Activated B cell treated with CpG ODN at 0.5 μM for 24 hours (primary cell): ENCODE results near the gene BNIPL. TPM values are rescaled to one million over a fixed set of nuclear protein-coding genes. Genes with fewer than 3 reads are reported as not detected.

ENCODE experiments used
- ATAC-seq: fragments of 200-7000 bp; cut with Tn5 transposase; one replicate; pipeline ENCODE4 v1.10.0; 2021; ENCODE audit warnings: low read depth, mild to moderate bottlenecking, moderate library complexity
- CTCF ChIA-PET: fragments of 350-600 bp; sonication (Branson Sonifier 250); formaldehyde crosslinking; loops from one replicate; lab custom pipeline; 2021; ENCODE audit warnings: antibody characterized with exemption; lab: Charles Lee
- POLR2A ChIA-PET: fragments of 350-600 bp; sonication (Branson Sonifier 250); formaldehyde crosslinking; loops from one replicate; lab custom pipeline; 2021; ENCODE audit warnings: antibody characterized with exemption; lab: Charles Lee
- DNase-seq: peaks from one replicate; pipeline ENCODE4 v3.0.0; 2022
- H3K27ac Mint-ChIP-seq: one replicate; pipeline ENCODE4 v1.8.0; 2020; ENCODE audit warnings: mixed read lengths
- H3K27me3 Mint-ChIP-seq: one replicate; pipeline ENCODE4 v1.8.0; 2021; ENCODE audit warnings: mixed read lengths
- H3K36me3 Mint-ChIP-seq: one replicate; pipeline ENCODE4 v1.8.0; 2021; ENCODE audit warnings: low read depth, mixed read lengths
- H3K4me1 Mint-ChIP-seq: one replicate; pipeline ENCODE4 v1.8.0; 2021; ENCODE audit warnings: mixed read lengths
- H3K4me3 Mint-ChIP-seq: one replicate; pipeline ENCODE4 v1.8.0; 2020; ENCODE audit warnings: mild to moderate bottlenecking, mixed read lengths
- H3K9me3 Mint-ChIP-seq: one replicate; pipeline ENCODE4 v1.8.0; 2020; ENCODE audit warnings: mixed read lengths
- CTCF ChIP-seq: fragments of 200-600 bp; IDR thresholded peaks from one replicate; pipeline ENCODE4 v1.8.0; 2022; ENCODE audit warnings: antibody characterized with exemption, mild to moderate bottlenecking
- intact Hi-C: fragments of 100-400 bp; cut with micrococcal nuclease; formaldehyde crosslinking; loops from one replicate; pipeline ENCODE4 v1.15.1; 2024
- total RNA-seq: library from RNA; stranded (reverse); gene quantifications from 2 replicates; pipeline ENCODE4 v1.2.3, GENCODE V29; 2022

BNIPL gene
- total RNA-seq, 1 donor from 2014 or later, result 1.00 TPM

GRCh38 chr1:151047925-151048644 lies 11.7 kb downstream of the BNIPL start:
- ChIA-PET POLR2A (interaction anchor here (0.5 to 4.7 kb wide), 11 partner anchors 10 to 407 kb away, joined by 3 to 63 read pairs (median 5); partner anchors contain the start of genes CDC42SE1, GABPB2, MINDY1 and MLLT11), CTCF (interaction anchor here (1.0 to 2.3 kb wide), 5 partner anchors 10 to 52 kb away, joined by 4 to 10 read pairs (median 9); partner anchors contain the start of genes CDC42SE1, GABPB2 and MLLT11)
- ATAC-seq, result peak; percentile 74
- peaks cover 27% of the 10 kb centered on the region for H3K36me3 Mint-ChIP-seq
- no peak for TF ChIP-seq CTCF
- H3K27ac Mint-ChIP-seq, result peak overlapping the region; percentile 89
- no peaks in the 10 kb centered on the region for H3K9me3 Mint-ChIP-seq
- intact Hi-C loops, result loop anchor here (1.0 to 5.0 kb wide), 5 partner anchors 11 to 171 kb away; partner anchors contain the start of genes ARNT, CDC42SE1, GABPB2 and PRUNE1
- DNase-seq, result peak; percentile 58
- H3K27me3 Mint-ChIP-seq, result no peaks in the 10 kb centered on the region
- H3K4me1 Mint-ChIP-seq, result peaks cover 42% of the 10 kb centered on the region
- H3K4me3 Mint-ChIP-seq, result peak overlapping the region; percentile 94

GRCh38 chr1:151048645-151049032 lies 12.3 kb downstream of the BNIPL start:
- H3K27ac Mint-ChIP-seq, result peak overlapping the region; percentile 89
- peaks cover 32% of the 10 kb centered on the region for H3K36me3 Mint-ChIP-seq
- no peaks in the 10 kb centered on the region for H3K9me3 Mint-ChIP-seq
- ATAC-seq (no peak), DNase-seq (no peak)
- TF ChIP-seq CTCF, result no peak
- ChIA-PET POLR2A (interaction anchor here (1.0 to 4.7 kb wide), 4 partner anchors 10 to 148 kb away, joined by 3 to 63 read pairs (median 20); partner anchors contain the start of genes CDC42SE1, GABPB2 and MLLT11), CTCF (interaction anchor here (1.0 to 2.3 kb wide), 4 partner anchors 9 to 51 kb away, joined by 4 to 10 read pairs (median 9); partner anchors contain the start of genes GABPB2 and MLLT11)
- peaks cover 42% of the 10 kb centered on the region for H3K4me1 Mint-ChIP-seq
- intact Hi-C loops, result loop anchor here (1.0 to 5.0 kb wide), 5 partner anchors 11 to 171 kb away; partner anchors contain the start of genes ARNT, CDC42SE1, GABPB2 and PRUNE1
- peak overlapping the region; percentile 94 for H3K4me3 Mint-ChIP-seq
- H3K27me3 Mint-ChIP-seq, result no peaks in the 10 kb centered on the region

GRCh38 chr1:151049458-151049857 lies 13.1 kb downstream of the BNIPL start:
- Mint-ChIP-seq H3K27ac (peak overlapping the region; percentile 44), H3K27me3 (no peaks in the 10 kb centered on the region), H3K36me3 (peaks cover 40% of the 10 kb centered on the region), H3K4me1 (peaks cover 45% of the 10 kb centered on the region), H3K9me3 (no peaks in the 10 kb centered on the region), H3K4me3 (peak overlapping the region; percentile 24)
- ATAC-seq (no peak), DNase-seq (no peak)
- POLR2A ChIA-PET, result interaction anchor here (0.7 to 4.7 kb wide), 3 partner anchors 19 to 890 kb away, joined by 3 to 37 read pairs (median 3); partner anchors contain the start of gene GABPB2
- no peak for TF ChIP-seq CTCF
- intact Hi-C loops, result loop anchor here (2.0 to 5.0 kb wide), 2 partner anchors 41 to 172 kb away; partner anchors contain the start of genes ARNT and PRUNE1
- CTCF ChIA-PET, result interaction anchor here (1.2 to 1.3 kb wide), 2 partner anchors 9 to 26 kb away, joined by 3 to 5 read pairs; no protein-coding TSS in a partner anchor

GRCh38 chr1:151050051-151050688 lies 13.8 kb downstream of the BNIPL start:
- Mint-ChIP-seq H3K4me3 (no peak overlapping the region), H3K9me3 (no peaks in the 10 kb centered on the region), H3K4me1 (peaks cover 52% of the 10 kb centered on the region), H3K27me3 (no peaks in the 10 kb centered on the region), H3K27ac (peak overlapping the region; percentile 57), H3K36me3 (peaks cover 47% of the 10 kb centered on the region)
- intact Hi-C loops, result no loop called here
- ATAC-seq (no peak), DNase-seq (no peak)
- CTCF ChIA-PET, result interaction anchor here (1.2 to 1.3 kb wide), 2 partner anchors 8 to 26 kb away, joined by 3 to 5 read pairs; no protein-coding TSS in a partner anchor
- POLR2A ChIA-PET, result interaction anchor here (0.7 to 4.7 kb wide), 2 partner anchors 18 to 21 kb away, joined by 3 to 37 read pairs; partner anchors contain the start of gene GABPB2
- no peak for TF ChIP-seq CTCF
